CD4-positive, alpha-beta T cell treated with Interleukin-15 for 1 hour (primary cell): ENCODE measurements around the gene FOXN4.

ENCODE experiments used
- DNase-seq: peaks from one replicate; pipeline ENCODE4 v3.0.0-alpha.2; 2020

Gene FOXN4

DNA sequence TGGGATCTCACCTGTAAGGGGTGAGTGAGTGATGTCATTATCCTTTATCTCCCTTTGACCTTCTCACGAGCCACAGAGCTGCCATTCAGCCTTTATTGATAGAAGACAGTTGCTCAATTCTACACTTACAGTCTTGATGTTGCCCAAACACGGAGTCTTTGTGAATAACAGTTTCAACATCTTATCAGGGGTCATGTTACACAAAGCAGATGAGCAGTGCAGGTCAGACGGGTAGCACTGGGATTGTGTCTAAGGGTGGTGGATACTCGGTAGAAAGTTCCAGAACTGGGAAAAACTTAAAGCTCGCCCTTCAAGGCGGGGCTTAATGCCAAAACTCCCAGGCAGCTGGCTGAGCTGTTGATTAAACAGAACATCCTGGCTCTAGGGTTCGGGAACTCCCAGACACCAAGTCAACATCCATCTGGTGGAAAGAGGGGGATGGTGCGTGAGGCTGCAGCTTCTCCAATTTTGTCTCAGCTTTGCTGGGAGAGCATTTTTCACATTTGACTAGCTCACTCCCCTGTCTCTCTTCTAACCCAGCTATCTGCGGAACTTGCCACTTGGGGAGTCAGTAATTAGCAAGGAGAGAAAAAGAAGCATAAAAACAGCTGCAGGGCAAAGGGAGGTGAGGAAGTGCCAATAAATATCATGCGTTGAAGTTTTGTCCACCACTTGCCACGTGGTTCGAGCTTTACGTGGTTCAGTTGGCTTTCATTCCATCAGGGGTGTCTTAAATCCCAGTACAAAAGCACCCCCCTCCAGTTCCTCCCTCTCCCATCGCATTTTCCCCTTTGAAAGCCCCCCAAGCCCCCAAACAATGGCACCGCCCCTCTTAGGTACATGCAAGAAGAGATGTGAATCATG, 31.0 kb downstream of the FOXN4 start:
- DNase-seq: no peak

DNA sequence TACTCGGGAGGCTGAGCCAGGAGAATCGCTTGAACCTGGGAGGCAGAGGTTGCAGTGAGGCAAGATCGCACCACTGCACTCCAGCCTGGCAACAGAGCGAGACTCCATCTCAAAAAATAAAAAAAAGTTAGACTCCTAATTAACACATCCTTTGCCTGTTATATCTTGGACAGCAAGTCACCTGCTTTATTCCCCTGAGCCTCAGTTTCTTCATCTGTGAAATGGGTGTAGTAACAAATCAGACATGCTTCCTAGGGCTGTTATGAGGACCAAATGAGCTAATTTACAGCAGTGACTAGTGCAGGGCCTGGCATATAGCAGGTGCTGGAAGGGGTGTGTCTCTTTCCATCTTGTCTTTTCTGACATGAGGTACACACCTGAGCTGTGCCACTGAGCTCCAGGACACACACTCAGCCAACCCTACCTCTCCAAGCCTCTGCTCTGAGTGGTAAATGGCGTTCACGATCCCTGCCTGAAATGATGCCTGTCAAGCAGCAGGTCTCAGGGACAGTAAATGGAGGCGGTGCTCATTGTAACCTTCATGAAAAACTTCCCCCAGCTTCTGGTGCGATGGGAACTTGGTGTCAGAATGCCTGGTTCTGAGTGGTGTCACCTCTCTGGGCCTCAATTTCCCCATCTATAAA, 31.7 kb downstream of the FOXN4 start:
- no peak for DNase-seq

DNA sequence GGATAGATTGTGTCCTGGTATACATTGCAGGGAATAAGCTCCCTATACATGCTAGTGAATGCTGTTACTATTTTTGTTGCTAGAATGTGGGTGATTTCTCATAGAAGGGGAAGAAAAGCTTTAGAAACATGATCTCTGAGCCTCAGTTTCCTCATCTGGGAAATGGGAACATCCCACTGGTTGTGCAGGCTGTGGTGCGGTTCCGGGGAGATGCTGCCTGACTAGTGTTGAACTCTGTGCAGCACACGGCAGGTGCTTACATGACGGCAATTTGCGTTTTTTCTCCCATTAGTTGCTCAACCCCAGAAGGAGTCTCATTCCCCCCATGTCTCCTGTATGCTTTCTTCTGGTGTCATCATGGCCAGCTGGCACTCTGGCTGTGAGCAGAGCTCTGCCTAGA, 32.9 kb downstream of the FOXN4 start:
- no peak for DNase-seq

DNA sequence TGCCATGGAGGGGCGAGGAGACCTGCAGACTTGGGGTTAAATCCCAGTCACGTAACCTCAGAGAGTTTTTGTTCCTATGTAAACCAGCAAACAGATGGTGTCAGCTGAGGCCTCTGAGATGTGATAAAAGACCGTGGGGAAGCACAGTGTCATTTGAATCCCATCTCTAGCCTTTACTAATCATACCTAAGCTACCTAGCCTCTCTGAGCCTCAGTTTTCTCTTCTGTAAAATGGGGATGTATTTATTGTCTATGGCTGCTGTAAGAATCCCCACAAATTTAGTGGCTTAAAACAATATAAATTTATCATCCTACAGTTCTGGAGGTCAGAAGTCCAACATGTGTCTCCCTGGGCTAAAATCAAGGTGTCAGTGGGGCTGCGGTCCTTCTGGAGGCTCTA, 33.9 kb downstream of the FOXN4 start:
- no peak for DNase-seq

DNA sequence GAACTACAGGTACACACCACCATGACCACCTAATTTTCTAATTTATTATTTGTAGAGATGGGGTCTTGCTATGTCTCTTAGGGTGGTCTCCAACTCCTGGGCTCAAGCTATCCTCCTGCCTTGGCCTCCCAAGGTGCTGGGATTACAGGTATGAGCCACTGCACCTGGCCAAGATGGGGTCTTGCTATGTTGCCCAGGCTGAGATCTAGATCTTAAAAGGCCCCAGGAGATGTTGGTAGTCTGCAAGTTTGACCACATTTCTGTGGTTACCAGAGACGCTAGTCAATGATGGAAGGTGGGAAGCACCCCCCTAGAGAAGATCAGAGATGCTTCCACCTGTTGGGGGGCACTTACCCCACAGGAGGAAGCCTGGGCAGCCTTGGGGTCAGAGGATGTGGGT, 34.7 kb downstream of the FOXN4 start:
- no peak for DNase-seq

DNA sequence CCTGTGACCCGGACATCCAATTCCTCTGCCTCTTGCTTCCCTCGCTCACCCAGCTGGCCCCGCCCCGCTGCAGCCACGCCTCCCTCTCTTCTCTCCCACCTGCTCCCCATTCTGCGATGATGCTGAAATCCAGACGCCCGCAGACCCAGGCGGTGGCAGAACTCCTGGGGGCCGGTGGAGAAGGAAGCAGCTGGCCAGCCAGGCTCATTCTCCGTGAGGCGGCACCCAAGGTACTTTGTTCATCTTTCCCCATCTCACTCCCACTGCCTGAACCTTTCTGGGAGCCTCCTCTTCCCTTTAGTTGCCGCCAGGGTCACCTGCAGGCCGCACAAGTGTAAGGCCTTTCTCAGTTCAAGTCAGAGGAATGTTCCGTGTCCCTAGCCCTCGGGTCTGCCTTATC, 35.7 kb downstream of the FOXN4 start:
- DNase-seq: no peak

DNA sequence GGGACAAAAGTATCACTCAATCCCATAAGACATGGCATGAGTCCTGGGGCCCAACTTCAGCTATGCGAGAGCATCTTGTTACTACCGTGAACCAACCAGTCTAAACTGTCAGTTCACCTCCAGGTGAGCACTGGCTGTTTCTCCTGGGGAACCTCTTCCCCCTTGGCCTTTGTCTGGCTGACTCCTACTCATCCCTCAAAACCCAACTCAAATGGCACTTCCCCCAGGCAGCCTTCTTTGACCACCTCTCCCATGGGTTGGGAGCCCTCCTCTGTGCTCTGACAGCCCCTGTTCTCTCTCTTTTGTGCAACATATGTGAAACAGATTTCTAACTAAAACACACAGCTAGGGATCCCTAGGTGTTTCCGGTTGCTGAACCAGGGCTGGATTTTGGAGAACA, 37.7 kb downstream of the FOXN4 start:
- DNase-seq: no peak

DNA sequence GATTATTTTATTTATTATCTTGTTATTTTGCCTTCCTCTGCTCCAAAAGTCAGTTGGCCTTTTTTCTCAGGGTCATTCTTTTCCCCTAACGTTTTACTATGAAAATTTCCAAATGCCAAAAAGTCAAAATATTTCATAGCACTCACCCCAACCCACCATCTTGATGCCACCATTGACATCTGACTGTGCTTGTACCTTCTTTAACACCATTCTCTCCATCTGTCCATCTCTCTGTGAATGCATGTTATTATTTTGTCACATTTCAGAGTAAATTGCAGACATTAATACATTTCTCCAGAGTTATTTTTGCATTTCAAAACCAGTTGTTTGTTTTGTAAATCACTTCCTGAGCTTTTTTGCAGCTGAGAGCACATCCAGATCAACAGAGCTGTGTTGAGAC, 38.6 kb downstream of the FOXN4 start:
- no peak for DNase-seq

DNA sequence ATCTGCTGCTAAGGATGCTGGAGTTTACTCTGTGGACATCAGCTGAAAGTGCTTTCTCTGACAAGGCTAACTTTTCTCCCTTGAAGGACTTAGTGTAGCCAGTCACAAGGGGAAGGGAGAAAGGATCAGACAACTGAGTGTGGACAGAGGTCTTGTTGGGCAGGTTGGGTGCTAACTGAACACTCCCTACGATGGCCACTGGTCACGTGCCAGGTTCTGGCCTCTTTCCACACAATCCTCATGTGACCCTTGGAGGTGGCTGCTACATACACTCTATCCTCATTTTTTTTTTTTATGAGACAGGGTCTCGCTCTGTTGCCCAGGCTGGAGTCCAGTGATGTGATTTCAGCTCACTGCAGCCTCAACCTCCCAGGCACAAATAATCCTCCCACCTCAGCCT, 39.7 kb downstream of the FOXN4 start:
- DNase-seq: no peak

DNA sequence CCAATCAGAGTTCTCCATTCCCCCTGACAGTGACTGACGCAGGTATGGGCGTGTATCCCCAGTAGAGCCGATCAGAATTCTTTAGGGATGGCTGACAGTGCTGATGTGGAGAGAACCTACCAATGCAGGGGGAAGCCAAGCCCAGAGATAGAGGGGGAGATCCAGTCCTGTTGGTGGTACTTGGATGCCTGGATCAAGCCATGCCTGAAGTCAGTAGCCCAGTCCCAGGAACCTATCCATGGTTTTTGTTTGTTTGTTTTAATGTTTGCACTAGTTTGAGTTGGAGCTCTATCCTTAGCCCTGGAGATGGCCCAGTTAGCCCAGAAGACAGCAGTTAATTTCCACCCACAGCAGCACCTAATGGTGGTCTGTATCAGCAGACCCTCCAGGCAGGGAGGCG, 40.2 kb downstream of the FOXN4 start:
- no peak for DNase-seq

DNA sequence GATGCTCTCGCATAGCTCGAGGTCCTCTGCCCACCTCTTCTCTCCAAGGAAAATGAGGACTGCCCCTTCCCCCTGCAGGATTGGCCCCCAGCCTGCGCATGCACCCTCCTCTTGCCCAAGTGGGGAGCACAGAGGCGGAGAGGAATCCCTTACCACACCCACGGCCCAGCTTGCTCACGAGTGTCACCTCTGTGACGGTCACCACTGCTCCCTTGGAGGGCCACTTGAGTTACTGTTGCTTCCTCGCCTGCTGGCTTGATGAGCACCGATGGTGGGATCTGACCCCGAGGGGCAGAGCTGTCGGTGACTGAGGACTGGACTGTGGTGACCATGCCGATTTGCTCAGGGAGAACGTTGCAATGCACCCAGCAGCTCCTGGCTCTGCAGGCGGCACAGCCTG, 41.7 kb downstream of the FOXN4 start:
- DNase-seq: no peak

DNA sequence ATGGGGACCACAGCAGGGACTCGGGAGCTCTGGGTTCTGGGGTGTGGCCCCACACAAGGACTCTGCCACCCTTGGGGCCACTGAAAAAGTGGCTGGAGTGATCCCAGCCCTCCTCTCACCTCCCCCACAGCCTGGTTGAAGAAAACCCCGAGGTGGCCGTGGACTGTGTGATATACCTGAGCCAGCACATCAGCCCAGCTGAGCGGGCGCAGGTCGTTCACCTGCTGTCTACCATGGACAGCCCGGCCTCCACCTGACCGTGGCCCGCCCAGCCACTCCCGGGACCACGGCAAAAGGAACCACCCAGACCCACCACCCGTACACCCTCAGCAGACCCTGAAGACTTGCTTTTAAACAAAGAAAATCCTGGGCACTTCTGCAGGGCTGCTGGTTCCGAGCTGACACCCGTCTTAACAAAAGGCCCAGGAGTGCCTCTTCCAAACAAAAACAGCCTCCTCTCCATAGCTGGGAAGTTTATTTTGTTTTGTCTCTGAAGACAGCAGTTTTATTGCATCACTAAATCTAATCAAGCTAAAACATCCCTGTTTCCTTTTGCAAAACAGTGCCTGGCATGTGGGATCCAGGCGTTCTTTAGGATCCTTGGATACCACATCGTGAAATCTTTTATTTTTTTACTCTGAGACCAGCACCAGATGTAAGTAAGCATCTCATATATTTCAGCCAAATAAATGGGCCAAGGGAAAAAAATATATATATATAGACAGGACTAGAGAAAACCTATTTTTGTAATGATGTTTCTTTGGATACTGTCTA, 42.8 kb downstream of the FOXN4 start:
- DNase-seq: no peak

DNA sequence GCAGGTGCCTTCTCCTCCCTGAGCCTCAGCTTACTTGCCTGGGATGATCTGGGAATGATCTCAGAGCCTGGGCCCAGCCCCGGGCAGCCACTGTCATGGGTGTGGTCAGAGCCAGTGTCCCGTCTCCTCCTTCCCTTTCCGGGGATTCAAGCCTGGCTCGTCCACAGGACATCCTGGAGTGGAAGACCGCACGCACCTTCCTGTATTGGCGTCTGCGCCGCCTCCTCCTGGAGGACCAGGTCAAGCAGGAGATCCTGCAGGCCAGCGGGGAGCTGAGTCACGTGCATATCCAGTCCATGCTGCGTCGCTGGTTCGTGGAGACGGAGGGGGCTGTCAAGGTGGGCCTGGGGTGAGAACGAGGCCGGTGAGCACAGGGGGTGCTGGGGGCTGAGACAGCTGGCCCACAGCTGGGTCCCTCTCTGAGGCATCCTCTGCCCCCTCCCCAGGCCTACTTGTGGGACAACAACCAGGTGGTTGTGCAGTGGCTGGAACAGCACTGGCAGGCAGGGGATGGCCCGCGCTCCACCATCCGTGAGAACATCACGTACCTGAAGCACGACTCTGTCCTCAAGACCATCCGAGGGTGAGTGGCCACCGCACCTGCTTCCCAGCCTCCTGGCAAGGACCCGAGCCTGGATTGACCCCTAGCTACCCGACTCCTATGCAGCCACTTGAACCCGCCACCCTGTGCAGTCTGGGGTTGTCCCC, 44.0 kb downstream of the FOXN4 start:
- DNase-seq: no peak

DNA sequence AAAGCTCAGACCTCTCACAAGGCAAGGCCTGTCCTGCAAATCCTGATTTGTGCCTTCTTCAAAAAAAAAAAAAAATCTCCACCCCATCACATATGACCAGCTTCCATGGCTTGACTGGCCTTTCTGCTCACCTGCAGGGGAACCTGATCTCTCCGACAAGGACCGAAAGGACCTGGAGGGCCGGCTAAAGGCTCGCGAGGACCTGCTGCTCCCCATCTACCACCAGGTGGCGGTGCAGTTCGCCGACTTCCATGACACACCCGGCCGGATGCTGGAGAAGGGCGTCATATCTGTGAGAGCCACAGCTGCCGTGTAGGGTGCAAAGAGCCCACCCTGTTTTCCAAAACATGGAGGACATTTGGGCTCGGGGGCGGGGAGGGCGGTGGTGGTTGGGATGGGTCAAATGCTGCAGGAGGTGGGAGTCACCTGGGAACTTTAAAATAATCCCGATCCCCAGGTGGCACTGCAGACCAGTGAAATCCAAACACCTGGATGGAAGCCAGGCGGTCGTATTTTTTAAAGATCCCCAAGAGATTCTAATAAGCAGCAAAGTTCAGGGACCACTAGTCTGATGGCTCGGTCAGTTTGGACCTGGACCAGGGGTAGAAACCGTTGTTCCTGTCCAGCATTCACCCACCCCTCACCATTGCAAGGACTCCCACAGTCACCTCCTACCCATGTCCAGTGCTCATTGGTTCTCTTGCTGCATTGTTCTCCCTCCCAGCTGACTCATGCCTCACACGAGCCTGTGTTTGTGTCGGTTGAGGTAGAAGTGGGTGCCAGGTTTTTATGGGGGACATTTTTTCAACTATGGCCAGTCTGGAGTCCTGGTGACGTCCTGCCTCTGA, 44.8 kb downstream of the FOXN4 start:
- DNase-seq: peak; percentile 28

DNA sequence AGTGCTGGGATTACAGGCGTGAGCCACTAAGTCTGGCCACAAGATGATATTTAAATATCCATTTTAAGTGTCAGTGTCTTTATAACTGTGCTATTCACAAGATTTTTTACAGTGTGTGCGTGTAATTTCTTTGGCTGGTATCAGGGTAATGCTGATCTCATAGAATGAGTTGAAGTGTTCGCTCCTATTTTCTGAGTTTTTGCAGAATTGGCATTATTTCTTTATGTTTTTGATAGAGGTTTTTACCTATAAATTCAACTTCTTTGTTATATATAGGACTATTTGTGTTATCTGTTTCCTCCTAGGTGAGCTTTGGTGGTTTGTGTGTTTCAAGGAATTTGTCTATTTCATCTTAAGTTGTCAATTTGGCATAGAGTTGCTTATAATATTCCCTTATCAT, 45.6 kb downstream of the FOXN4 start:
- DNase-seq: no peak

DNA sequence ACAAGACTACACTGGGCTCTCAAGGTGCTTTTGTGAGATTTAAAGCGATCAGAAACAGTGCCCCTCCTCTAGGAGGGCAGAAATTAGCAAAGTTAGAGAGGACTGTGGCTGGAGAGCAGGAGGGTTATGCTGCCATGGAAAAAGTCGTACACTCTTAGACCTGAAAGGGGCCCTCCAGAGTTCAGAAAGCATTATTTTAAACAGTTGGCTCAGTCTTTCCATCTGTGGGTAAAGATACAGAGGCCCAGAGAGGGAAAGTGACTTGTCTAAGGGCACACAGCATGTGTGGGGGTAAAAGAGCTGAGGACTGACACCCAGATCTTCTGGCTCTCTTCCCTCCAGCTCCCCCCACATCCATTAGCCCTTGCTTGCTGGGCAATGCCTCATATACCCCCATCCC, 47.1 kb downstream of the FOXN4 start:
- DNase-seq: no peak

DNA sequence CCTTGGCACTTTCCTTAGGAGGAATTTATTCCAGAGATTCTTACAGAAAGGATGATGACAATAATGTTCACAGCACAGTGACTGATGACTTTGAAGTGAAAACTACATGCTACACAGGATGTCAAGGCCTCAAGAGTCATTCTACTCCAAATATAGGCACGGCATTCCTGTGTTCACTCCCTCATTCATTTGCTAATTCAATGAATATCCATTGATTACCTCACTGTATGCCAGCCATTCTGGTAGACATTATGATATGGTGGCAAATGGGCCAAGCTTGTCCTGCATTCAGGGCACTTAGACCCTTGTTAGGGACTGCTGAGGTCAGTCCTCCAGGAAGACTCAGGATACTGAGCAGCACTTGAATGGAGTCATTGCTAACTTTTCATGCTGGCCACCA, 48.0 kb downstream of the FOXN4 start:
- DNase-seq: no peak

DNA sequence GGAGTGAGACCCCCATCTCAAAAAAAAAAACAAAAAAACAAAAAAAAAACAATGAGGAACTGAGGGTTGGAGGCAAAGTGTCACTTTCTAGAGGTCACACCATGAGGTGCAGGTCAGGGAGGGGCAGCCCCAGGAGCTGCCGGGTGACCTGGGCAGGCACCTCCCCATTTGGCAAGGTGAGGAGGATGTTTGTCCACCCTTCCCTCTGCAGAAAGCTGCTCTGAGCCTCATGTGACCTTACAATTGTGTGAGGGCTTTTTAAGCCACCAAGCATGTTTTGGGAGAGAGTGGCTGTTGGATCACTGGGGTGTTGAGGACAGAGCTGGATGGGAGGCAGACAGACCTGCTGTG, 49.6 kb downstream of the FOXN4 start:
- no peak for DNase-seq

DNA sequence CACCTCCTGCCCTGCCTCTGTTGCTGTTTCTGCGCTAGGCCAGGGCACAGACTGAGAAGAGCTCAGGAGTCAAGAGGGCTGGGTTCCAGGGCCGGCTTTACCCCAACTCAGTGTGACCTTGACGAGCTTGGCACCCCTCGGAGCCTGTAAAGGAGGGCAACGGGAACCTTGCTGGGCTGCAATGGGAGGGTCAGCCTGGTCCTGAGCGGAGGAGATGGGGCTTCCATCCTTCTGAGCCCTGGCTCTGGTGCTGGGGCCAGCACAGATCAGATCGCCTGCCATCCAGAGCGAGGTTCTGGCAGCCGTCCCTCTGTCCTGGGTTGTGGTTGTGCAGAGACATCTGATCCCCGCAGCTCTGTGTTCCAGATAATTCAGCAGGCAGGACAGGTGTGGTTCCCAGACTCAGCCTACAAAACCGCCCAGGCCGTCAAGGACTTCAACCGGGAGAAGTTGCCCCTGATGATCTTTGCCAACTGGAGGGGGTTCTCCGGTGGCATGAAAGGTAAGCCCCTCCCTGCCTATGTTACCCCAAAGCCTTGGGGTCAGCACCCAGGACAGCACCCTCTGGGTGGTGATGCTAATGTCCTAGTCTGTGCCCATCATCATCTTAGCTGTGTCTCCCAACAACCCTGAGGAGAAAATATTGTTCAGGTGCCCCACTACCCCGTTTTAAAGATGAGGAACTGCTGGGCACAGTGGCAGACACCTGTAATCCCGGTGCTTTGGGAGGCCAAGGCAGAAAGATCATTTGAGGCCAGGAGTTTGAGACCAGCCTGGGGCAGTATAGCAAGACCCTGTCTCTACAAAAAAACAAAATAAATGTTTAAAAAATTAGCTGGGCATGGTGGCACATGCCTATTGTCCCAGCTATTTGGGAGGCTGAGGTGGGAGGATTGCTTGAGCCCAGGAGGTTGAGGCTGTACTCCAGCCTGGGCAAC, 50.2 kb downstream of the FOXN4 start:
- no peak for DNase-seq

DNA sequence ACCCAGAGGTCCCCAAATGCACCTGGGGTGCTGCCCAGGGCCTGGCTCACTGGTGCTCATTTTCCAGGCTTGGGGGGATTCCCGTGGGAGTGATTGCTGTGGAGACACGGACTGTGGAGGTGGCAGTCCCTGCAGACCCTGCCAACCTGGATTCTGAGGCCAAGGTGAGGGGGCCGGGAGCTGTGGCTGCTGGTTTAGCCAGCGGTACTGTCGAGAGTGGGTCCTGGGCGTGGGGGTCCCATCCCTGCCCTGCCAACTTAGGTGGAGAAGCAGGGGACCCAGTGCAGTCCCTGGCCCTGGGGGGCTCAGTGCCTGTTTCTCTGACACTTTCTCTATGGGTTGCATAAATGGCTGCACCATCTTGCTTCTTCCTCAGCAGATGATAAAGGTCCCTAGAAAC, 50.9 kb downstream of the FOXN4 start:
- DNase-seq: no peak

DNA sequence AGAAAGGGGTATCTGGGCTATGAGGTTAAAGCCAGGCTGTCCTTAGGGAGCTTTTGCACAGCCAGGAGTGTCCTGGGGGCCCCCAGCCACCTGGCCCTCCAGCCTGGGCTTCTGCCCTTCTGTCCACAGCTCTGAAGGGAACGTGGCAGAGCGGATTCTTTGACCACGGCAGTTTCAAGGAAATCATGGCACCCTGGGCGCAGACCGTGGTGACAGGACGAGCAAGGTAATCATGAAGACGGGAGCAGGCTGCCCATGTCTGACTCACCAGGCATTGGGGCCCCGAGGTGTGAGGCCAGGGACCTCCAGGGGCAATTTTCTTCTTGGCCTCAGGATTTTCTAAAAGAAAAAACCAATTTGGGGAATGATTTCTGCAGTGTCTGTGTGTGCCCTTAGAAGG, 53.1 kb downstream of the FOXN4 start:
- DNase-seq: no peak
